ENCODE measurements around the gene KLK8.
A peak's percentile ranks its signal among the peaks of the same experiment; 100 is the strongest.

The KLK8 gene

GRCh38 chr19:51031880-51032225 lies 30.4 kb upstream of the KLK8 start:
- DNase-seq (ENCODE audit: low read depth): no peak
- H3K4me3 ChIP-seq (ENCODE audit: low read length): no peak overlapping the region
- TF ChIP-seq CTCF (IDR thresholded peaks at IDR 0.05; ENCODE audit: insufficient read depth, low read depth, low read length, missing control alignments): no peak

GRCh38 chr19:51031220-51031879 lies 29.9 kb upstream of the KLK8 start:
- no peak for DNase-seq (ENCODE audit: low read depth)
- no peak overlapping the region for H3K4me3 ChIP-seq (ENCODE audit: low read length)
- TF ChIP-seq CTCF (IDR thresholded peaks at IDR 0.05; ENCODE audit: insufficient read depth, low read depth, low read length, missing control alignments): no peak

DNA sequence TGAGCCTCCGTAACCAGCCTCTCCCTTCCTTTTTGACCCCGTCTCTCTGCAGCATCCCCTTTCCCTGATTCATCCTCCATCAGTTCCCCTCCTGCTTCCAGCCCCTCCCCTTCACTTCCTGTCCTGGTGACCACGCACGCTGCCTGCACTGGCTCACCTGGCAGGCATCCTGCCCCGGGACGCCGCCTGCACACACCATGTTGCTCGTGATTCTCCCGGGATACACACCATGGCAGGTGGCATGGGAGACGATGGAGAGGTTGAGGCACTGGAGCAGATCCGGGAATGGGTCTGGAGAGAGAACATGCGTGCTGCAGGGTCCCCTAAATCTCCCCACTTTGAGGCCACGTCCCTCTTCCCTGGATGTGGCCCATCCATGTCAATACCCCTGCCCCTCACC lies 29.2 kb upstream of the KLK8 start:
- TF ChIP-seq CTCF (IDR thresholded peaks at IDR 0.05; ENCODE audit: insufficient read depth, low read depth, low read length, missing control alignments): no peak
- H3K4me3 ChIP-seq (ENCODE audit: low read length): no peak overlapping the region
- DNase-seq (ENCODE audit: low read depth): no peak

- TF ChIP-seq CTCF (IDR thresholded peaks at IDR 0.05; ENCODE audit: insufficient read depth, low read depth, low read length, missing control alignments): no peak
- DNase-seq (ENCODE audit: low read depth): no peak
Observed at GRCh38 chr19:51029718-51030117, 28.3 kb upstream of the KLK8 start.

GRCh38 chr19:51027873-51028272 lies 26.5 kb upstream of the KLK8 start:
- H3K4me3 ChIP-seq (ENCODE audit: low read length): no peak overlapping the region
- TF ChIP-seq CTCF (IDR thresholded peaks at IDR 0.05; ENCODE audit: insufficient read depth, low read depth, low read length, missing control alignments): no peak

More at GRCh38 chr19:51029718-51030117, 28.3 kb upstream of the KLK8 start:
- H3K4me3 ChIP-seq (ENCODE audit: low read length): no peak overlapping the region

GRCh38 chr19:51027126-51027806 lies 25.9 kb upstream of the KLK8 start:
- TF ChIP-seq CTCF (IDR thresholded peaks at IDR 0.05; ENCODE audit: insufficient read depth, low read depth, low read length, missing control alignments): no peak
- peak overlapping the region; percentile 34 for H3K4me3 ChIP-seq (ENCODE audit: low read length)
- DNase-seq (ENCODE audit: low read depth): no peak

More at GRCh38 chr19:51027873-51028272, 26.5 kb upstream of the KLK8 start:
- no peak for DNase-seq (ENCODE audit: low read depth)

GRCh38 chr19:51026554-51026831 lies 25.1 kb upstream of the KLK8 start, which contains the start of gene KLK11:
KLK11 (minus strand) TSS chr19:51026616; CDS start chr19:51025631, 985 bp downstream.
- no peak for DNase-seq (ENCODE audit: low read depth)
- TF ChIP-seq CTCF (IDR thresholded peaks at IDR 0.05; ENCODE audit: insufficient read depth, low read depth, low read length, missing control alignments): no peak
- peak within 1 kb of the TSS; percentile 34 for H3K4me3 ChIP-seq (ENCODE audit: low read length)
